Measurements from ENCODE around the gene SLC4A1.

SLC4A1 gene

GRCh38 chr17:44203731-44204440 lies 64.0 kb downstream of the SLC4A1 start:
- DNase-seq = peak; percentile 38

- DNase-seq = no peak
Observed at GRCh38 chr17:44202756-44203155, 65.2 kb downstream of the SLC4A1 start.

- no peak for DNase-seq
Observed at GRCh38 chr17:44200478-44201155, 67.3 kb downstream of the SLC4A1 start.

GRCh38 chr17:44199553-44200477 lies 68.1 kb downstream of the SLC4A1 start, which contains the start of gene ATXN7L3:
Gene ATXN7L3 (minus strand): TSS chr17:44199884. CDS start chr17:44198070, 1,814 bp downstream.
- DNase-seq = peak; percentile 95

- DNase-seq = peak; percentile 32
Observed at GRCh38 chr17:44198721-44199552, 69.0 kb downstream of the SLC4A1 start.

Data from NCI-H510A treated with DMSO at 0.1 percent for 48 hours (cell line).